Measurements from ENCODE around the gene CGB1.
"Not testable (repeated sequence)": the region's sequence is repeated elsewhere in the genome, so short reads cannot be mapped to it uniquely, and the experiment has no call there.

CGB1 gene

DNA sequence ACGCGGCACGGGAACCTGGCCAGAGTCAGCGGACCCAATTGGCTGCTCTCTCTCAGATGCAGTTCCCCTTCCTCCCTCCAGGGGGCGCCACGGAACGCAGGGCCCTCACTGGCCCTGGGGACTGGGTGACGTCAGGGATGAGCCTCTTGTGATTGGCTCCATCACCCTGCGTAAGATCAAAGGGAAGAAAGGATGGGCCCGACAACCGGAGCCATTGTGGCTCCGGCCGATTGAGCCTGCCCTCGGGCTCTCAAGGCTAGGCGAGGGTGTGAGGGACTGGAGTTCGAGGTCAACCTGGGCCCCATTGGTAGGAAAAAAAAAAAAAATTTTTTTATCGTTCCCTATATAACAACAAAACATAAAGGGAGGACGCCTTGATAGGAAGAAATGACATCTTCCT, at the start of gene CGB1:
Gene CGB1, minus strand, starts transcription at position 81 of the 400 bp plus-strand sequence. CDS start 184 bp downstream, outside the sequence.
- not testable (repeated sequence) for DNase-seq

DNA sequence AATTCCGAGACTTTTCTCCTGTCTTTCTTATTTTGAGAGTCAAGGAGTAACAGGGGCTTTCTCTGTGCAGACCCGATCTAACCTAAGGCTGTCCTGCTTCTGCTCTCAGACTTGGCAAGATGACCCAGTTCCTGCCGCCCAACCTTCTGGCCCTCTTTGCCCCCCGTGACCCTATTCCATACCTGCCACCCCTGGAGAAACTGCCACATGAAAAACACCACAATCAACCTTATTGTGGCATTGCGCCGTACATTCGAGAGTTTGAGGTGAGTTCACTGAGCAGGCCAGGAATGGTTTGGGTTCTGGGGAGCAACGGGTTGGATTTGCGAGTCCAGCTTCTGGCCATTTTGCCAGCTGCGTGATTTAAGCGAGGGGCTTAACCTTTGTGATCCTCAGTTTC, 49.6 kb upstream of the CGB1 start:
- DNase-seq: no peak

DNA sequence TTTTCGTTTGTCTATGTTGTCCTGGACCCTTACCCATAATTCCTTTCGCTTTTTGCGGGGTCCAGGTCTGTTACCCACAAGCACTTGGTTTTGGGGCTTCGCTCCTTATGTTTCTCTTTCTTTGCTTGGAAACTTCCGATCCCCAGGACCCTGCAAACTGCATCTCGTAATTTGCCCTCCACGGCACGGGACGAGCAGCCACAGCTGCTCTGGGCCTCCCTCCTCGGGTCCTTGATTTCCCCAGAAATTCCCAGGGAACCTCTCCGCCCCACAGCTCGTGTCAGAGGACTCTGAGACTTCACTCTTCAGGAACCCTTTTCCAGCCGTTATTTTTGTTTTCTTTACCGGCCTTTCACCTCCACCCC, 49.2 kb upstream of the CGB1 start:
- no peak for DNase-seq

DNA sequence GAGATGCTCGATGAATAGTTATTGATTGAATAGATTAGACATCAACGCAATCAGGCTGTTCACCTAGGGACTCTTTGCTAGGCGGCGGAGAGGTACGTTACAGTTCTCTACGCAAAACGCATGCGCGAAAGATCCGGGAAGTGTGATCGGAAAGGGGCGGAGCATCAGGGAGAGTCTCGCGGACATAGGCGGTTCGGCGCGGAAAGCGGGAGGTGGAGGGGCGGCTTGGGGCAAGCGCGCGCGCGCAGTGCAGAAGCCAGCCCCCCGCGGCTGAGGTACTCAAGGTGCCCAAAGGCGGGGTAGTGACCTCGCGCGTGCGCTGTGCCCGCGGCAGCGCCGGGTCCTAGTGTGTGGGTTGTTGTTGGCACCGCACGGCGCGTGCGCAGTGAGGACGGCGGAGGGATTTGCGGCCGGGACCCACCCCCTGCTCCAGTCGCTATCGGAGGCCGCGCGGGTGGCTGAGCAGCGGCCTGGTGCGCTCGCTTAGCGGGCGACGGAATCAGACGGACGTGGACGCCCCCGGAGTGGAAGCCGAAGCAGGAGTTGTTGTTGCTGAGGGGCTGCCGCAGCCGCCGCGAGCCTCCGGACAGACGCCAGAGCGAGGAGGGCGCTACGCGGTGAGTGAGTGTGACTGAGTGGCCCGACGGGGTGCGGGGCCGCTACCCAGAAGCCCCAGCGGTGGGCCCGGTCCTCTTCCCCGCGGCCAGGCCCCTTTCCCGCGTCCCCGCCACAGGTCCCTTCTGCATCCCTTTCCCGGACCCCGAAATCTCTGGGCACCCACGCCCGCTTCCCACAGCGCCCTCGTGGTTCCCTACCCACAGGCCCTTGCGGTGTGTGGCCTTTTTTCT, 48.5 kb upstream of the CGB1 start, which contains the start of gene SNRNP70:
Gene SNRNP70, plus strand, starts transcription at position 432 of the 848 bp plus-strand sequence. CDS start 964 bp downstream, outside the sequence.
- DNase-seq: peak; percentile 95 to 99

DNA sequence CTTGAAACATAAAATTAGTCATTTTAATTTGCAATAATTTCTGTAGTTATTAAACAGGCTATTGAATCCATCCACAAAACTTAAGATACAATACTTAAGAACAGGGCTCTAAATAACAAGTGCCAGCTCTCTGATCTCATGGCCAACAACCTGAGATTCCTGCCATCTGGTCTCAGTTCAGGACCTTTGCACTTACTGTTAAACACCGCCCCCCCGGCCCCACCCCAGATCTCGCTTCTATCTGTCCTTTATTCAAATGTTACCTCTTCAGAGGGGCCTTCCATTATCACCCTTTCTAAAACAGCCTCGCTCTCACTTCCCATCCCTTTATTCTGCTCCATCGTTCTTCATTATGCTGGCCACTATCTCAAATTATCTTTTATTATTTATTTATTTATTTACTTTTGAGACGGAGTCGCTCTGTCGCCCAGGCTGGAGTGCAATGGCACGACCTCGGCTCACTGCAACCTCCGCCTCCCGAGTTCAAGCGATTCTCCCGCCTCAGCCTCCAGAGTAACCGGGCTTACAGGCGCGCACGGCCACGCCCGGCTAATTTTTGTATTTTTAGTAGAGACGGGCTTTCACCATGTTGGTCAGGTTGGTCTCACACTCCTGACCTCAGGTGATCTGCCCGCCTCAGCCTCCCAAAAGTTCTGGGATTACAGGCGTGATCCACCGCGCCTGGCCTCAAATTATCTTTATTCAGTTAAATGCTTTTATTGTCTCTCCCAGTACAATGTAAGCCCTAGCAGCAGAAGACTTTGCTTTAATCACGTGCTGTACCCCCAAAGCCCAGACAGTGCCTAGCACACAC, 47.7 kb upstream of the CGB1 start:
- DNase-seq: no peak

DNA sequence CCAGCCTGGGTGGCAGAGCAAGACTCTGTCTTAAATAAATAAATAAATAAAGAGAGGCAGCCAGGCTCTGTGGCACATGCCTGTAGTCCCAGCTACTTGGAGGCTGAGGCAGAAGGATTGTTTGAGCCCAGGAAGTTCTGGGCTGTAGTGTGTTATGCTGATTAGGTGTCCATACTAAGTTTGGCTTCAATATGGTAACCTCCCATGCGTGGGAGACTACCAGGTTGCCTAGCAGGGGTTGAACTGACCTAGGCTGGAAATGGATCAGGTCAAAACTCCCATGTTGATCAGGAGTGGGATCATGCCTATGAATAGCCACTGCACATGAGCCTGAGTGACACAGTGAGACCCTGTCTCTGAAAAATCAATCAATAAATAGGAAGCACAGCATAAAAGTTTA, 44.6 kb upstream of the CGB1 start:
- no peak for DNase-seq

DNA sequence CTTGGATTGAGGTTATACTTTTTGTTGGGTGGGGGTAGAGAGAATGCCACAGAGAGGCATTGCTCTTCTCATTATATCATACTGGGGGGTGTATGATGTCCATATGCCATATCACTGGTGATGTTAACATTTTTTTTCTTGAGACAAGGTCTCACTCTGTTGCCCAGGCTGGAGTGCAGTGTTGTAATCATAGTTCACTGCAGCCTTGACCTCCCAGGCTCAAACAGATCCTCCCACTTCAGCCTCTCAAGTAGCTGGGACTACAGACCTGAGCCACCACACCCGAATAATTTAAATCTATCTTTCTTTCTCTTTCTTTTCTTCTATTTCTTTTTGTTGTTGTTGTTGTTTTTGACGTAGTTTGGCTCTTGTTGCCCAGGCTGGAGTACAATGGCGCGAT, 43.7 kb upstream of the CGB1 start:
- DNase-seq: no peak

DNA sequence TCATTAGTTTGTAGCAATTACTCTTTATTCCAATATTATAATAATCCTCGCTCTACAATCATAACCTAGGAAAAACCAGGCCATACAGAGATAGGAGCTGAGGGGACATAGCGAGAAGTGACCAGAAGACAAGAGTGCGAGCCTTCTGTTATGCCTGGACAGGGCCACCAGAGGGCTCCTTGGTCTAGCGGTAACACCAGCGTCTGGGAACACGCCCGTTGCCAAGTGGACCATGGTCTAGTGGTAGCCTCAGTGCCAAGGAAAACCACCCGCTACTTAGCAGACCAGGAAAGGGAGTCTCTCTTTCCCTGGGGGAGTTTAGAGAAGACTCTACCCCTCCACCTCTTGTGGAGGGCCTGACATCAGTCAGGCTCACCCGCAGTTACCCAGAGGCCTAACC, 38.2 kb upstream of the CGB1 start:
- not testable (repeated sequence) for DNase-seq

DNA sequence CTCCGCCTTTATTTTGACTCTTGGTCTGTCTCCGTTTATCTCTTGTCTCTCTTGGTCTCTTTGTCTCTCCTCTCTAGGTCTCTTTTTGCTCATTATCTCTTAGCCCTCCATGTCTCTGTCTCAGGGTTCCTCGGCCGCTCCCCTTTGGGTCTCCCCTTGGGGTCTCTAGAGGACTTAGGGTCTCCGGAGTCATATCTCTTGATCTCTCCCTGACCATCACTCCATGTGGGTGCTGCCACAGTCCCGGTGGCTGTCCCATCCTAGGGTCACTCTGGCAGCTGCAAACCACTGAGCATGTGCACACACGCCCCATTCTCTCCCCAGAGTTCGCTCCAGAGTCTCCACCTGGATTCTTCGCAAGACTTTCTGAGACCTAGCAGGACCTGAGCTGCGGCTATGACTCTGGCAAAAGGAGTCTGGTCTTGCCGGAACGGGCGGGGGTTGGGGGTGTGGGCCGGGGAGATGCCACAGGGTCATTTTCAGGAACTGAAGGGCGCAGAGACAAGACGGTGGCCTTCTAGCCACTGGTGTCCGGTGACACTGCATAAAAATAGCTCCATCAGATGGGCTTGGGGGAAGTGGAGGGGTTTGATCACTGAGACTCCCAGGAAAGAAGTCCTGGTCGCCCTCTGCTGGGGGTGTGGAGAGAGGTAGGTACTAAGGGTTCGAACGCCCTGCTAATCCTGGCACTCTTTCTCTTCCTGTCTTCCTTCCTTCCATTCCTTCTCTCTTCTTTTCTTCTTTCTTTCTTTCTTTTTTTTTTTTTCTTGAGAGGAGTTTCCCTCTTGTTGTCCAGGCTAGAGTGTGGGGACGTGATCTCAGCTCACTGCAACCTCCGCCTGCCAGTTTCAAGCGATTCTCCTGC, 37.1 kb upstream of the CGB1 start:
- DNase-seq: no peak

DNA sequence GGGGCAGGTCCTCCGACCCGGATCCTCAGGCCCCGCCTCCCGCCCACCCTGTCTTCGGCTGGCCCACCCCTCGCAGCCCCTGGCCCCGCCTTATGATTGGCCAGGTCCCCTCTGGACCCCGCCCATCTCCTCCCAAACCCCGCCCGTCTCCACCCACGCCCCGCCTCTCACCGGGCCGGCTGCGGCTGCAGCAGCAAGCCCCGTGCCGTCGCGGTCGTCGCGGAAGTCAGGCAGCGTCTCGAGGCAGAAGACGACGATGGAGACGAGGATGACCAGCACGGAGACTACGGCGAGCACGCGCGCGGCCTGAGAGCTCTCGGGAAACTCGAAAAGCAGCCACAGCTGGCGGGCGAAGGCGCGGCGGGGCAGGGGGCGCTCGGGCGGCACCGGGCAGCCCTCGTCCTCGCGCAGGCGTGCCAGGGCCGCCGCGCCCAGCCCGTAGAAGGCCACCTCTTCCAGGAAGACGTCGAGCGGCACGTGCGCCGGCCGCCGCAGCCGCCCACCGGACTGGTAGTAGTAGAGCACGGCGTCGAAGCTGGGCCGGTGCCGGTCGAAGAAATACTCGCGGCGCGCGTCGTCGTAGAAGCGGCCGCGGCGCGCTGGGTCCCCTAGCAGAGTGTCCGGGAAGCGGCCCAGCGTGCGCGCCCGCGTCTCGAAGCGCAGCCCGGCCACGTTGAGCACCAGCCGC, 35.3 kb upstream of the CGB1 start:
- no peak for DNase-seq

DNA sequence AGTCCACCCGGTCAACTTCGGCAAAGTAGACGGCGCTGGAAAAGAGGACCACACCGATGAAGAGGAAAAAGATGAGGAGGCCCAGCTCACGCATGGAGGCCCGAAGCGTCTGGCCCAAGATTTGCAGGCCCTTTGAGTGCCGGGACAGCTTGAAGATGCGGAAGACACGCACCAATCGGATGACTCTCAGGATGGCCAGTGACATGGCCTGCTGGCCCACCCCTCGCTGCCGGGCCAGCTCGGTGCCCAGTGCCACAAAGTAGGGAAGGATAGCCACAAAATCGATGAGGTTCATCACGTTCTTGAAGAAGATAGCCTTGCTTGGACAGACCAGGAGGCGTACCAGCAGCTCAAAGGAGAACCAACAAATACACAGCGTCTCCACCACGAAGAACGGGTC, 33.7 kb upstream of the CGB1 start:
- DNase-seq: no peak

DNA sequence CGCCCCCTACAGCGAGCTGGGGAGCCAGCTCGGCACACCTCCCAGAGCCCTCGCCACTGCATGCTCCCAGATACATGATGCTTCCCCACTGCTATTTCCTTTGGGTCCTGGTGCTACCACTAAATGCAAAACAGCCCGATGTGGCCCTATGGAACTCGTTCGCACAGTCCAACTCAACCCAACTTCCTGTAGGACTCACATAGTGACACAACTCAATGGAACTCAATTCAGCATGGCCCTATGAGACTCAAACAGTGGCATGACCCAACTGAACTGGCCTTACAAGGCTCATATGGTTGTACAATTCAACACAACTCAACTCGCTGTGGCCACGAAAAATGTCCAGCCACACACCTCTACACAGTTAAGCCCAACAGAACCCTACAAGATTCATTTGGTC, 32.3 kb upstream of the CGB1 start:
- DNase-seq: no peak

DNA sequence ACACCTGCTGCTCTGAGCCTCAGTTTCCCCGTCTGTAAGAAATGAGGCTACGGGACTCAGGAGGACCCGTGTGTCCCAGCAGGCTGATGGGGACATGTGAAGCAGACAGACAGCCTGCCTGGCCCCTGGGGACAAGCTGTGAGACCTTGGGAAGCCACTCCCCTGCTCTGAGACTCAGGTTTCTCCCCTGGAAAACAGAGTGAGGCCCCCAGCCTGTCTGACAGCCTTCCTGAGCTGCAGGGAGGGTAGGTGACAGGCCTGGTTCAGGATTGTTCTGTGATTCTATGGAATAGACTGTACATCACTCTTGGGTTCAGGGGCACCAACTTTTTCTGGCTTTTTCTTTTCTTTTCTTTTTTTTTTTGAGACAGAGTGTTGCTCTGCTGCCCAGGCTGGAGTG, 30.9 kb upstream of the CGB1 start:
- DNase-seq: no peak

DNA sequence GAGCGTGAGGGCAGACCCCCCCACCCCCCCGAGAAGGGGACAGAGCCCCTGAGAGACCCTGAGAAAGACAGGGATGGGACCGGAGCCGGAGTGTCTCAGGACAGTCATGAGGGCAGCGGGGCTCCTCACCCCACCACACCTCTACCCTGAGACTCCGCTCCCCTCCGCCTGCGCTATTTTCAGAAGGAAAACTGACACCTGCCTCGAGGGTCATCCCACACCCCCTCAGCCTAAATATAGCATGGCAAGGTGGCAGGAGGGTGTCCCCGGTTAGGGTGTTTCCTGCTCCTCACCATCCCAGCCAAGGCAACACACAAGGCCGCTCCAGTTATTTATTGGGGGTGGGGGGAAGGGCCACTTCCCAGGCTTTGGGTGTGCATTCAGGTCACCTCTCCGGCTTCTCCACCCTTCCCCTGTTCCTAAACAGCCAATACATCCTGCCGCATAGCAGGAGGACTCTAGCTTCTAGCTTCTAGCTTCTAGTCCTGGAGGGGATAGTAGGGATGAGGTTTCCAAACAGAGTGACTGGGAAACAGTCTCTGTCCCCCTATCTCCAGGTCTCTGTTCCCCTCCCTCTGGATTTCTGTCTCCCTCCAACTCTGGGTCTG, 29.3 kb upstream of the CGB1 start:
- DNase-seq: no peak

DNA sequence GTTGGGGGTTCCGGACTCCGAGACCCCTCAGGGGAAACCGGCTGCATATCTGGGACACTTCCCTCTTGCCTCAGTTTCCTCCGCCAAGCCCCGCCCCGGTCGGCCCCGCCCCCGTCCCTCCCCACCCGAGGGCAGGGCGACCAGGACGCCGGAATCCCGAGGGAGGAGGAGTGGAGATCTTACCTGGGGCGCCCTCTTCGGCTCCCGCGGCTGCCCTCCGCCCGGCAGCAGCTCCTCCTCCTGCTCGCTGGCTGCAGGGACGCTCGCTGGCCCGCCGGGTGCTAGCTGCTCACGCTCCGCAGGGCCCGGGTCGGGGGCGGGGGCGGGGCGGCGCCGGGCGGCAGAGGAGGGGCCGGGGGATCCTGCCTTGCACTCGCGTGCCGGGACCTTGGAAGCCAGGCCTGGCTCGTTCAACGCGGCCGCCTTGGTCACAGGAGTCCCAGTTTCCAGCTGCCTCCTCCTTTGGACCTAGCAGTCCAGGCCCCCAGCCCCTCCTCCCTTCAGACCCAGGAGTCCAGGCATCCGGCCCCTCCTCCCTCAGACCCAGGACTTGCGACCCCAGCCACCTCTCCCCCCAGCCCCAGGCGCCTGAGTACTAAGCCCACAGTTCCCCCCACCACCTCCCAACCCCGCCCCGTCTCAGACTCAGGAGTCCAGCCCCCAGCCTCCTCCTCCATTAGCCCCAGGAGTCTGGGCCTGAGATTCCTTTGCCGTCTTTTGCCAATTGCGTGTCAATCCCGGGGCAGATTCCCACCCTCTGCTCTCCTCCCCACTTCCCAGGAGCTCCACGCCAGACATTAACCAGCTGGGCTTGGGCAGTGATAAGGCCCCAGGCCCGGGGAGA, 28.3 kb upstream of the CGB1 start, which contains the start of gene NTF4:
Gene NTF4, minus strand, starts transcription at position 51 of the 844 bp plus-strand sequence. CDS start 2,821 bp downstream, outside the sequence.
- DNase-seq: no peak

DNA sequence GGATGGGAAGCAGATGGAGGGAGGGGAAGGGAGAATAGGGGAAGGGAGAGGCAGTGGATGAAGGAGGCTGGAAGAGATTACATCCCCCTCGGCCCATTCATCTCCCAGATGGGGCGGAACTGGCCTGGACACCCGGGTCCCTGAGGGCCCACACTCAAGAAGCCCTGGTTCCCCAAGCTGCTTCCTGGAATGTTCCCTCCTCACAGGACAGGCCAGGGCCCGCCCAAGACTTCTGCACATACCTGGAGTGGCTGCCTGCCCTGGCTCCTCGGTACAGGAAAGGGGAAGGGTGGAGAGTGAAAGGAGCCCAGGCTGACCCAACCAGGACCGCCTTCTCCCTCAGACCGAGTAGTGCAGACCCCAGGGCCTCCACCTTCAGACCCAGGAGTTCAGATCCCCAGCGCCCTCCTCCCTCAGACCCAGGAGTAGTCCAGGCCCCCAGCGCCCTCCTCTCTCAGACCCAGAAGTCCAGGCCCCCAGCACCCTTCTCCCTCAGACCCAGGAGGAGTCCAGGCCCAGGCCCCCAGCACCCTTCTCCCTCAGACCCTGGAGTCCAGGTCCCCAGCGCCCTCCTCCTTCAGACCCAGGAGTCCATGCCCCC, 27.4 kb upstream of the CGB1 start:
- DNase-seq: no peak

DNA sequence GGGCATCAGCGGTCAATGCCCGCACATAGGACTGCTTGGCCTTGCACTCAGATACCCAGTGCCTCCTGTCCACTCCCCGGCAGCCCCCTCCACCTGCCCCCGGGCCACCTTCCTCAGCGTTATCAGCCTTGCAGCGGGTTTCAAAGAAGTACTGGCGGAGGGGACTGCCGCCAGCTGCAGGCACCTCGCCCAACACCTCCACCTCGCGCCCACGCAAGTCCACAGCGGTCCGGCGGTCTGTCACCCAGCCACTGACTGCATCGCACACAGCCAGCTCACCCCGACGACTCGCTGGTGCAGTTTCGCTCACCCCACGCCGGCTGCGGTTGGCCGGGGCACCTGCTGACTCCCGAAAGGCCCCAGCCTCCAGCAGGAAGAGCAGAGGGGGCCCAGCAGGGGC, 24.8 kb upstream of the CGB1 start:
- no peak for DNase-seq

DNA sequence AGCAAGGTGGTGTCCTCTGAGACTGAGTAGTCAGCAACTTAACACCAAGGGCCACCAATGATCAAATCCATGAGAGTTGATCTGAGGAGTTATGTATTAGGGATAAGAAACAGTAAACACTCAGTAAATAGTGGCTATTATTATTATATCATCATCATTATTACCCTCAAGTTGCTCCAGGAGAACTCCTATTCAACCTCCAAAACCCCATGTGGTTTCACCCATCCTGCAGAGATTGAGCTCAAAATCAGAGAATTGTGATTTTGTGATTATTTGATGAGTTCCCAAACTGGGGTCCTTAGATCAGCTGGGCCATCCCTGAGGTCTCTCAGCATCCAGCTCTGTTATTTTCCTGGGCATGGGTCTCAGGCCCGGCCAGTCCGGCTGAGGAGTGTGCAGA, 24.3 kb upstream of the CGB1 start:
- DNase-seq: no peak

DNA sequence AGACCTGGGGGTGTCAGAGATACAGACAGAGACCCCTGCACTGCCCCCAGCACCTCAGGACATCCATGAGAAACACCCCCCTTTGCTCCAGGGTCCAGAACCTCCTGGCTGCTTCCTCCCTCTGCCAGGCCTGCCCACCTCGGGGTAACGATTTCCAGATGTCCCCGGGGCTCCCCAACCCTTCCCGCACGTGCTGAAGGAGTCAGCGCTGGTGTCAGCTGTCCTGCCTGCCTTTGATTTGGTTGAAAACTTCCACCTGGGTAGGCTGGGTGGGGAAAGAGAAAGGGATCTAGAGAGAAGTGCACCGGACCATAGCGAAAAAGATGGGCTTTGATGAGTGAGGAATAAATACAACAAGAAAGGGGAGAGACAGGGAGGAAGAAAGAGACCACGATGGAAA, 22.4 kb upstream of the CGB1 start:
- no peak for DNase-seq

DNA sequence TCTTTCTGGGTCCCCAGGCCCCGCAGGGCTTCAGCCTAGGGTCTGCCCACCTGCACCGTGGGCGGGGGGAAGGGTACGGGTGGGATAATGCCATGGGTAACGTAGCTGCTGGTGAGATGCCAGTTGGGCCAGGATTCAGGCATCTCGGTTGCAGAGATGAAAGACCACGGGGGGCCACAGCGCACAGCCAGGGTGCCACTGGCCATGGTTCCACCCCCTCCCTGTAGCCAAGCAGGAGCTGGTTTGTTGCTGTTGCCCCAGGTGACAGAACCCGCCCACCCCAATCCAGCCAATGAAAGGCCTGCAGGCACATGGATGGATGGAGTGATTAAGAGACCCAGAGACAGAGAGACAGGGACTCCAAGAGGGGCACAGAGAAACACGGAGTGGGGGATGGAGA, 21.9 kb upstream of the CGB1 start:
- DNase-seq: no peak
